NOMO-1 treated with dmso at 0.1 percent for 144 hours (cell line): ENCODE results near the gene RBM14.
"Not testable (repeated sequence)": the region's sequence is repeated elsewhere in the genome, so short reads cannot be mapped to it uniquely, and the experiment has no call there.

Experiments used
- DNase-seq: peaks from one replicate; lab custom pipeline; 2025; ENCODE audit not compliant: unreplicated experiment; lab: John Stamatoyannopoulos, UW

RBM14 gene

GRCh38 chr11:66616379-66617154, at the start of gene RBM14:
RBM14 (plus strand) TSS chr11:66616630; CDS start chr11:66616721, 91 bp downstream.
- peak; percentile 98 for DNase-seq

DNA sequence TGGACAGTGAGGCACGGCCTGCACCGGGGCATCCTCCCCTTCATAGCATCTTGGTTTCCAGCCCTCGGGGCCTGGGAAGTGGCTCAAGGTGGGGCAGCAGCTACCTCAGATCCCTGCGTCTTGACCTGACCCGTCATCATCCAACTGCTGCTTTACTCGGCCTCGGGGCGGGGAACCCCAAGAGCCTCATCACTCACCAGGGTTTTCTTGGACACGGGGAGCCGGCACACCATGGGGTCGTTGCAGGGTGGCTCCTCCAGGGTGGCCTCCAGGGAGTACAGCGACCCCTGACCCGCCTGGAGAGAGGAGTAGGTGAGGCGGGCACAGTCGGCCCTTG, 48.7 kb upstream of the RBM14 start:
- no peak for DNase-seq

DNA sequence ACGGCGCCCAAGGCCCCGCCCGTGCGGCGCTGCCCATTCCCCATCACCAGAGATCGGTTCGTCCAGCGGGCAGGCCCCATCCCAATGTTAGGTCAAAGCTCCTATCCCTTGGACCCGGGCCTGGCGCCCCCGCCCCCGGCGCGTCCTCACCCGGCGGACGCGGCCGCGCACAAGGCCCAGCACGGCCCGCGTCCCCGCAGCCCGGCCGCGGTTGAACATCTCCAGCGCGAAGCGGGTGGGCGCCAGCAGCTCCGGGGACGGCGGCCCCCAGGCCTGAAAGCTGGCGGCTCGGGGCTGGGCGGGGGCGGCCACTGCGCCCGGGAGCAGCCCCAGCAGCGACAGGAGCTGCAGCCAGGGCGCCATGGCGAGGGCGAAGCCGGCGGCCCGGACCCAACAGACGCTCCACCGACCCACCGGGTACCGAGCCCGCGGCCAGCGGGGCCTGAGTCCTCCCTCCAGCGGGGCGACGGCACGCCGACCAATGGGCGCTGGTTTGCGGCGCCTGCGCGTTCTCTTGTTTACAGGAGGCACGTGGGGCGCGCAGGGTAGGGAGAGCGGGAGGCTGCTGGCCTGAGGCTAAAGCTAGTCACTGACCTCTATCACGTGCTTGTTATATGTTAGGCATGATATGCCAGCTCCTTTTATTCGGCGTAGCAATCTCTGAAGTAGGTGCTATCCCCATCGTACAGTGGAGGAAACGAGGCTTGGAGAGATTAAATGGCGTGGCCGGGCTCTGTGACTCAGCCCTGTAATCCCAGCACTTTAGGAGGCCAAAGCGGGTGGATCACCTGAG, 48.1 kb upstream of the RBM14 start, which contains the start of gene CTSF:
Gene CTSF, minus strand, starts transcription at position 483 of the 793 bp plus-strand sequence. Its CDS starts 120 bp downstream, at position 363.
- DNase-seq: peak; percentile 26

DNA sequence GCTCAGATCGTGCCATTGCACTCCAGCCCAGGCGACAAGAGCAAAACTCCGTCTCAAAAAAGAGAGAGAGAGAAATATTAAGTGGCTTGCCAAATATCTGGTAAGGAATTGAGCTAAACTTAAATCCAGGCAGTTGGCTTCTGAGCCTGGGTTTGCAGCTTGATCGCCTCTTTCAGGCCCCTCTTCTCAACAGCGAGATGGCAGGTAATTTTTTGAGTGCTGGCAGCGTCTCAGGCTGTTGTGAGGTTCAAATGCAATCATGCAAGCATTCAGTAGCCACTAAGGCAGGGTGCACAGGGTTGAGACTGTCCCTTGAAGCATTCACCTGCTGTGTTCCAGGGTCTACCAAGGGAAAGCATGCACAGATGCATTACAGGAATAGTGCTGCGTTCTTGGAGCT, 47.4 kb upstream of the RBM14 start:
- no peak for DNase-seq

- no peak for DNase-seq
These were observed 46.2 kb upstream of the RBM14 start for GRCh38 chr11:66570079-66570849.

- DNase-seq: no peak
These were observed 45.6 kb upstream of the RBM14 start for GRCh38 chr11:66570850-66571180.

GRCh38 chr11:66579017-66579606, 37.3 kb upstream of the RBM14 start:
- peak; percentile 27 for DNase-seq

- no peak for DNase-seq
These were observed 35.6 kb upstream of the RBM14 start for GRCh38 chr11:66580803-66581202.

DNA sequence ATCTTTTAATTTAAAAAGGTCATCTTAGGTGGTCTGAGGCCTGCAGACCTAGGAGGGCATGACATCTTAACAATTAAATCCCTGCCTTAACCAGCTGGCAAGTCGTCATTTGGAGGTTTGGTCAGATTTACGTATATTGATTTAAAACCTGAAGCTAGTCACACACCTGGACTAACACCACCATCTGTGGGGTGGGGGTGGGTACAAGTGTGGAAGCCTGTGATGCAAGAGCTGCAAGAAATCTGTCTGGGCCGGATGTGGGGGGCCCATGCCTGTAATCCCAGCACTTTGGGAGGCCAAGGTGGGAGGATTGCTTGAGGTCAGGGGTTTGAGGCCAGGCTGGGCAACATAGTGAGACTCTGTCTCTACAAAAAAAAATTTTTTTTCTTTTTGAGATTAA, 35.2 kb upstream of the RBM14 start:
- no peak for DNase-seq

GRCh38 chr11:66582565-66583147, 33.8 kb upstream of the RBM14 start:
- not testable (repeated sequence) for DNase-seq

DNA sequence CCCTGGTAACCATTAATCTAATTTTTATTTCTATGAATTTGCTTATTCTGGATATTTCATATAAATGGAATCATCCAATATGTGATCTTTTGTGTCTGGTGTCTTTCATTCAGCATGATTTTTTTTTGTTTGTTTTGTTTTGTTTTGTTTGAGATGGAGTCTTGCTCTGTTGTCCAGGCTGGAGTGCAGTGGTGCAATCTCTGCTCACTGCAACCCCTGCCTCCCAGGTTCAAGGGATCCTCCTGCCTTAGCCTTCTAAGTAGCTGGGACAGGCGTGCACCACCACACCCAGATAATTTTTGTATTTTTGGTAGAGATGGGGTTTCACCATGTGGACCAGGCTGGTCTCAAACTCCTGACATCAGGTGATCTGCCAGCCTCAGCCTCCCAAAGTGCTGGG, 31.0 kb upstream of the RBM14 start:
- DNase-seq: not testable (repeated sequence)

DNA sequence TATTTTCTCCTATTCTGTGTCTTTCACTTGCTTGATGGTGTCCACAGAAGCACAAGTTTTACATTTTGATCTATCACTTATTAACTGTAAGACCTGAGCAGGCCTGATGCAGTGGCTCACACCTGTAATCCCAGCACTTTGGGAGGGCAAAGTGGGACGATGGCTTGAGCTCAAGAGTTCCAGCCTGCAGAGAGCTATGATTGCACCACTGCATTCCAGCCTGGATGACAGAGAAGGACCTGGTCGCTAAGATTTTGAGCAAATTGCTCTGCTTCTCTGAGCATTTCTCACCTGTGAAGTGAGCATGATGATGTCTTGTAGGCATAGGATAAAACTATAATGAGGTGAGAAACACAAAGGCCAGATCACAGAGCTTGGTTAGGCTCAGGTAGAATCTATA, 30.3 kb upstream of the RBM14 start:
- no peak for DNase-seq

- not testable (repeated sequence) for DNase-seq
These were observed 27.1 kb upstream of the RBM14 start for GRCh38 chr11:66589315-66589714.

DNA sequence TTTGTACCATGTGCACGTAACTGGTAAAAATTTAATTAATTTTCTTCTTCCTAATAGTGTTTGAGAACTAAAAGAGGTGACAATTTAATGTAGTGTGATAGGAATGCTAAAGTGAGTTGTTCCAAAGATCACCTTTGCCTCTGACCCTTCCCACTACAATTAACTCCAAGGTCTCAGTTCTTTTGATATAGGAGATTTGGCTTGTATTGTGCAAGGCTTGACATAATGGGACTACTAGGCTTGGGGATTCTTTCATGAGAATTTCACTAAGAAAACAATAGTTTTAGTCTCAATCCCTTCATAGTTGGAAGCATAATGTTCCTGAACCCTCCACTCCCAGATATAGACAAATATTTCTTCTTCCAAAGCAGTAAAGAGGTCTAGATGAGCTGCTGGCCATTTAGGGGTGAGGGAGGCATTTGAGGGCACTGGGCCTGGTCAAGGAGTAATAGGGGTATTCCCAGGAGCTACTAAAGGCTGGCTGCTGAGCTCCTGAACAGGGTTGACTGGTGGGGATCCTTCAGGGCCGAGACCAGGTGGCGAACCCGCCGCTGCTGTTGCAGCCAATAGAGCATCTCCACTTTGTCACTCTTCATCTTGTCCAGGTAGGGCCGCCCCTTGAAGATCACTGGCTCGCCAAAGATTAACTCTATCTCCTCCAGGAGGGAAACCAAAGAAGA, 26.3 kb upstream of the RBM14 start:
- DNase-seq: no peak

DNA sequence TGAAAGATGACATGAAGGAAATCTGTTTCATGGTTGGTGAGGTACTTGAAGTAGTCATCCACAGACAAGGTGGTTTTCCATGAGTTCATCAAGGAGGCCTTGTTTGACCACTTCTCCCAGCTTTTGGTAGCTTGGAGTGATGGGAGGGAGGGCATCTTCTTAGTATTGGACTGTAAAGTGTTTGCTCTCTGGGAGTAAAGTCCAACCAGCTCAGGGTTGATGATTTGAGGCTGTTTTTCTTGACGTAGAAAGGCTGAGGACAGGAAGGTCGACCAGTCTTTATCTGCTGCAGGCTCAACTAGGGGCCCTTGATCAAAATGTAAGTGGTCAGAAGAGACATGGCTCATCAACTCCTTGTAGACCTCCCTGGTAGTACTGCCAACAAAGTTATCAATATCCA, 25.3 kb upstream of the RBM14 start:
- DNase-seq: no peak

GRCh38 chr11:66592457-66593302, 23.8 kb upstream of the RBM14 start, which contains the start of the genes CCDC87 and CCS:
CCDC87 (minus strand) TSS chr11:66593063; CDS start chr11:66593015, 48 bp downstream.
CCS (plus strand) TSS chr11:66593185; CDS start chr11:66593262, 77 bp downstream.
- peak; percentile 96 for DNase-seq

- no peak for DNase-seq
These were observed 23.2 kb upstream of the RBM14 start for GRCh38 chr11:66593303-66593635.

- DNase-seq: no peak
These were observed 22.8 kb upstream of the RBM14 start for GRCh38 chr11:66593650-66594049.

- DNase-seq: peak; percentile 76
These were observed 21.1 kb upstream of the RBM14 start for GRCh38 chr11:66595245-66595904.
